GM18861 (cell line): ENCODE data around the gene TLE1.
"Not testable (repeated sequence)": the region's sequence is repeated elsewhere in the genome, so short reads cannot be mapped to it uniquely, and the experiment has no call there.

Experiments used
- ATAC-seq: cut with Tn5 transposase; IDR thresholded peaks from one replicate; pipeline ENCODE4 v1.9.1; 2021; ENCODE audit not compliant: unreplicated experiment

TLE1 gene

DNA sequence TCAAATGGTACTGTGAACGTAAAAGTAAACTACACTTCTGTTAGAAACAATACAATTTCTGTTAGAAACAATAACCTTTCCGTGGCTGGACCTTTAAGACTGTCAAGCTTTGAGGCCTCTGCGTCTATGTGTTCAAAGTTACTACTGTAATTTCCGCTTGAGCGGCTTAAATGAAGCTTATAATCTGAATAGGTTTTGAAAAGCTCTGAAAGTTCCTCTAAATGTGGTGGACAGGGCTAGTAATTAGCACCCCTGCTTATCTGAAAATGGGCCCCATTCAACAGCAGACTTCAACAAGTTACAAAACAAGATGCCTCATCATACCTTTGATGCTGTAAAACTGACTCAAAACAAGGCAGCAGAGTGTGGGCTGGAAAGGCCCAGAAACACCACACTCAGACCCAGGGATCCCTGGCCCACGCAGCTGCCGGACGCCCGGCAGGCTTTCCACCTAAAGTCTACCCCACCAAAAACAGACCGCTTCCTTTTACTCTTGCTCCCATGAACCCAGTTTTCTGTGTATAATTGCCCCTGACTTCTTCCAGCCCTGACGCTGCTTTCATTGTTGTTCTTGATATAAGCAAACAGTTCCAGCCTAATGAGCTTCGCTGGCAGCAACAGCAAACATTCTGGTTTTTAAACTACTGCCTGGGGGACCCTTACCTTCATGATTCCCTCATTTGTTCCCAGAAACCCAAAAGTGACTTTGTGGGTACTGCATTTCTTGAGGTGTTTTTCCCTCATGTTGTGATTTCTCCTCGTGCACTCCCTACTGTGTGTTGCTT is 66.7 kb downstream of the TLE1 start:
- no peak for ATAC-seq

DNA sequence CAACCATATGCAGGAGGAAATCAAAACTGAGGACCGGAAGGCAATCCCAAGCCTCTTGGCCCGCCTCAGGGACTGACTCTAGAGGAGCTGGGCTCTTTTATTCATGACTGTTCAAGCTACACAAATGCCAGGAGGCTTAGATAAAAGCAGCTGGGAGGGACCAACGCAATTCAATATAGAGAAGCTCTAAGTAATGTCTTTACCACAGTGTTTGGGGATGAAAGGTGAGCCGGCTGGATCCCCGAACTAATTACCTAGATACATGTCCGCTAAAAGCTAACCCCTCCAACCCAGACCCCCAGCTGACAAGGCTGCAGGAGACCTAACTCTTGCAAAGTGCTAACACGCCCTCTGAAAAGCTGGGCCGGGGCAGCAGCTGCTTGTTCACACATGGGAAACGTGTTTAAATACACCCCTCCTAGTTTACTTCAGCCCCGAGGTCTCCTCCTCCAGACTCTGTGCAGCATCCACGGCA is 67.5 kb downstream of the TLE1 start:
- ATAC-seq = no peak

DNA sequence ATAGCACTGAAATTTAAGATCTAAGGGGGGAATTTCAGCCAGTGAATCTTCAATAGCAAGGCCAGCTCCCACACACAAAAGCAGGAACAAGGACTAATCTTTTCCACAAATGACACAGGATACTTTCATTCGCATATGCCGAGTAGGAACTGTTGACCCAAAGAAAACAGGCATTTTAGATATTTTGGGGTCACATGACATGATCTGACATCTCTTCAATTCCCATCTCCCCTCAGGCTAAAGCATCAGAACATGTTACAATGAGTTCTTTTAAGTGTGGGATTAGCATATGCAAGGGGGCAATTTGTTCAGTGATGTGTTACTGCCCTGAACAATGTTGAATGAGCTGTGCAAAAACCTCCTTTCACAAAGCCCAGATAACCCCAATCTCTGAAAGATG is 68.2 kb downstream of the TLE1 start:
- ATAC-seq = no peak

DNA sequence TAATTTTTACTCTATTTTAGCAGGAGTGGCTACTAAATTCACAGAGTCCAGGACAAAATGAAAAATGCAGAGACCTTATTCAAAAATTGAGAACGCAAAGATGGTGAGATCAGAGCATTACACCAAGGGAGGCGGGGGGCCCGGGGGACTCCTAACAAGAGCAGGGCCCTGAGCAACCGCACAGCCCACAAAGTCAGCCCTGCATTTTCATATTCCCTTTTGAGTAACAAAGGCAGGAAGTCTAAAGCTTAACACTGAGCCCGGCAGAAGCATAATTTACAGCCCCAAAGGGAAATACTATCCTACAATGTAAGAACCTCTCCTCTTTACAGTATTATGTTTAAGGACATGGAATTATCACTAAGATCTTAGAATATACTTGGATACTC is 69.4 kb downstream of the TLE1 start:
- no peak for ATAC-seq

DNA sequence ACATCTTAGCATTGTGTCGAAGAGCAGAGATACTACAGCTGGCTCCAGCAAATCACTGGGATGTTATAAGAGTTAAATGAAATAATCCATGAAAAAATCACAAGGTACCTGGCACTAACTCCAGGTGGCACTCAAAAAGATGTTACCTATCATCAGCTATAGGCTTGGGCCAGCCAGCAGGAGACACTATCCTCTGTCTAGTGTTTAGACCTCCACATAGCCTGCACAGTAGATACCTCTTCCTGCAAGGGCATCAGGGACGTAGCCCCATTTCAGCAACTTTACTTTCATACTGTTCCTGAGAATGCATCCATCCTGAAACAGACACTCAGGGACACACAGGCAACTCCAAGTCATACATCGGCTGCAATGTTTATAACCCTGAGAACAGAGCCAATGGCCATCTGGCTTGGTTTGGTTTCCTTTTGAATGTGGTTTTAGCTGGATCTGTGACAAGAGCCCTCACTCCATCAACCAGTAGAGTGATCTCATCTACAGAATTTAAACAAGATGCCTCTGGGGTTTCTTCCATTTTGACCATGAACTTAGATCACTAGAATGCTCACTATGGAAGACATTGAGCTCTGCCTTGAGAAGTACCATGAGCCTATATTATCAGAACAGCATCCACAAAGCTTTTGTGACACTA is 69.9 kb downstream of the TLE1 start:
- ATAC-seq = no peak

DNA sequence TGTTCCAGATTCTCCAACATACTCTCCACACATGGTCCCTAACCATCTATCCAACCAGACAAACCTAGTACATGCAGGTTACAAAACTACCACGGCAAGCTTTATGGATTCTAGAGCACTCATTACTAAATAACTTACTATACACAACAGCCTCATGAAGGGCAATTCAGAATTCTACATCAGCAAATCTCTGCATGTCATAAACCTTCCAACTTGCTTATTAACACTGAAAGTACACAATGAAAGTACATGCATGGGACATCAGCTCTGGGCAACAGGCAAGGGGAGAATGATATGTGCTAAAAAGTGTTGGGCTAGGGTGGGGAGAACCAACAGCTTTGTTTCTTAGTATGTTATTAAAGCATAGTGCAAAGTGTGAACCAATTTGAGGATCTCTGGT is 70.4 kb downstream of the TLE1 start:
- ATAC-seq = no peak

DNA sequence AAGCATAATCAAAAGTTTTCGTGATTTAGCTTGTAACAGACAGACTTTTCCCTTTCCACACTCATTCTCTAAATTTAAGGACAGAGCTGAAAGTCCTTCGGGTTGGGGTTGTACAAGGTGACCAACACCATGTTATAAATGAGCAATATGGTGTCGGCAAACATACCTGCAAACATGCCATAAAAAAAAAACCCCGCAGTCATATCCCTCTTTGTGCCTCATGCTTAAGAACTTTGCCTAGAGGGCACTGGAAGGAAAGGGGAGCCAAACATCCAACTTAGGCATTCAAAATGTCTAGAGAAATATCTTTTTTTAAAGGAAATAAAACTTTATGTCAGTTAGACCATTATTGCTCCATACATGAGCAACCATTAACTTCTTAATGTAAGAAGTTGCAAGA is 73.2 kb downstream of the TLE1 start:
- no peak for ATAC-seq

DNA sequence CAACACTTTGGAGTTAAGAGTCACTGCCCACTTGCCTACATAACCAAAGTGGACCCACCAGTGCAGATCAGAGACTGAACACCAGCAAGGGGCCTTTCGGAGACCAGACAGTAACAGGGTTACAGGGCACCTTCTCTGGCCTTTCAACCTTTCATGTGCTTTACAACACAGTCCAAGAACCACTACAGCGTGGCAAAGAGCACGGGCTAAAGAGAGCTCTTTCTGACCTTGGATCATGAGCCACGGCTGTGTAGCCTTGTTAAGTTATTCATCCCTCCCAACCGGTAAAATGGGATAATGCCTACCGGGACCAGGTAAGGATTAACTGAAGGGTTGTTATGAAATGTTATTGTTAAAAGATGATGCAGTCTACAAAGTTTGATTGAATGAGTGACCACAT is 75.0 kb downstream of the TLE1 start:
- ATAC-seq = no peak

DNA sequence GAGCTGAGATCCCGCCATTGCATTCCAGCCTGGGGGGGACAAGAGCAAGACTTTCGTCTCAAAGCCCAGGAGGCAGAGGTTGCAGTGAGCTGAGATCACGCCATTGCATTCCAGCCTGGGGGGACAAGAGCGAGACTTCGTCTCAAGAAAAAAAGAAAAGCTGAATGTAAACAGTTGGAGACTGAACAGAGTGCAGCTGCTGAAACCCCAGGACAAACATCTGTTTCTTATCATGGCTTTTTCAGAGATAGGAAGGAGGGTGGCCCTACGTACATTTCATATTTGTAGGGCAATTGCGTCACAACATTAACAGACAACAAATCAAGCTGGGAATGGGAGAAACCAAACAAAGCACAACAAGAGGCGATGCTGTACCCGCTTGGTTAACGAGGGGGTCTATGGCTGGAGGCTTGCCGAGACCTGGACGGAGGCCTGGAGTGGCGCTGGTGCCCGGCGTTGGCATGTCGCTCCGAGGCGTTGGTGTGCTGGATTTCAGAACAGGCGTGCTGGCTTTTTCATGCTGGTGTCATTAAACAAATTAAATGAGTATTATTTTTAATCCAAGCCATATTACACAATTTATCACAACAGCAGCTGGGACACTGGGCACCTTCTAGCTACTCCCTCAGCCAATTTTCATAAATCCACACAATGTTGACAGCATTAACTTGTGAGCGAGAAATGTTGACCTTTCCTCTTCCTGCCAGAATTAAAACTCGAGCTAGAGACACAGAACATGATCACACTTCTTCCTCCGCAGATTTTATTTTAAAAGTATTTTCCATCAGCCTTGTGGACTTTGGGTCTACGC is 76.1 kb downstream of the TLE1 start:
- no peak for ATAC-seq

DNA sequence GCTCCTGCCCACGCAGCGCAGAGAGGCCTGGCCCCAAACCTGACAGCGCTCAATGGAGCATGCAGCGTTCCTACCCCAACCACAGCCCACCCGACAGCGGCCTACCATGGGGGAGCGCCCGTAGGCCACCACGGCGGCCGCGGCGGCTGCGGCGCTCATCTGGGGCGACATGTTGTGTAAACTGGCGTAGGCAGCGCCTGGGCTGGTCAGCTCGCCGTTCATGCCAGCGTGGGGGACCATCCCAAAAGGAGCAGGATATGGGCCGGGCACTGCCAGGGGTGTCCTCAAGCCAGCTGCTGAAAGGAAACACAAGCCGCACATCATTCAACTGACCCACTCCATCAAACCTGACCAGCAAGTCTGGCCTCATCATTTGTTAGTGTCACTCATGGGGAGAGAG is 77.7 kb downstream of the TLE1 start:
- no peak for ATAC-seq

DNA sequence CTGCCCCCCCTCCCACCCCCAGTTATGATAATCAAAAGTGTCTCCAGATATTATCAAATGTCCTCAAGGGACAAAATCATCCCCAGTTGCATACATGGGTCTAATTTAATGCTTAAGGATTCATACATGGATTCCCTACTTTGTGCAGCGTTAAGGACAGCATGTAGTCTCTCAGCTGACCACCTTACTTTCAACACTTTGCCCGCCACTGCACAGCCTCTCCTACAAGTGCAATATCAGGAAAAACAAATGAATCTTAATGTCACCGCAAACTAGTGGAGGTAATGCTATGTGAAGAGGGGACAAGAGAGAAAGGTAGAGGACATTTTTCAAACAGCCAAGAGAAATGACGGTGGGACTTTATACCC is 78.6 kb downstream of the TLE1 start:
- no peak for ATAC-seq

DNA sequence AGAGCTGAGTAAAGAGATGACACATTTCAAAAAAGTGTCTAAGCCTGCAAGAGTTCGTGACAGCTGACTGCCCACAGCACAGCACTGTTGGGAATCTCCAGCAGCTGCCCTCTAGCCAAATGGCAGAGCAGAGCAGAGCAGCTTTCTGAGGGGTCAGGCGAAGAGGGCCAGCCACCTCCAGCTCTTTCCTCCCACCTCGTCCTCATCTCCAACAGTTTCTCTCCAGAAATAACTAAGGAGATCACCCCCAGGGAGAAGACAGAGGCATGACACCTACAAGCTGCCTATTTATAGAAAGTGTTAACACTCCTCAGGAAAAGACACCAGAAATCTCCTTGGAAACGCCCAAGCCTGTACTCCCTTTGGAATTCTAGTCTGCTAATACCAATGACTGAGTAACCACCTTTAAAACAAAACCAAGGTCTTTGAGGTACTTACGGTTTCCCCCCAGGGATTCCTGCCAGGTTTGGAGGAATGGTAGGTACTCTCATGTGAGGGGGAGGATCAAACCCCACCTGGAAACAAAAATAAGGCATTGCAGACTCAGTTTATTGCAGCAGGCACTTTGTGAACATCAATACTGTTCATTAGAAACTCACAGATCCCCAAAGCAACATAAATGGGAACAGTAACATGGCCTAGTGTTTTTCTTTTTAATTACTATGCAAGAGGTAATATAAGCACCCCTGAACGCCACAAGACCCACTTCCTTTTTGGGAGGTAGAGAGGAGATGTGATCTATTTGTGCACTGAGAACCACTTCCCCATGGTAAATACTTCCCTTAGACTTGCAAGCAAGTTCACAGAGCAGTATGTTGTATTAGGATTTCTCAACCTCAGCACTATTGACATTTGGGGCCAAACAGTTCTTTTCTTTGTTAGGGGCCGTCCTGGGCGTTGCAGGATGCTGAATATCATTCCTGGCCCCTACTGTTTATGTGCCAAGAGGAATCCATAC is 79.3 kb downstream of the TLE1 start:
- no peak for ATAC-seq

DNA sequence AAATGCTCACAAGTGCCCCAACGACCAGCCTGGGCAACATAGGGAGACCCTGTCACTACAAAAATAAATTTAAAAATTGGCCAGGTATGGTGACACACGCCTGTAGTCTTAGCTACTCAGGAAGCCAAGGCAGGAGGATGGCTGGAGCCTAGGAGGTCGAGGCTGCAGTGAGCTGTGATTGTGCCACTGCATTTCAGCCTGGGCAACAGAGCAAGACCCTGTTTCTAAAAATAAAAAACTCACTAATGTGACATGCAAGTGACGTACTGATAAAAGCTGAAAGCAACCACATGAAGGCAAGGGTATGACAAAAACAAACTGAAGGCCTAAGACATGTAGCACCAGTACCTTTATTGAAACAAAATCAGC is 81.1 kb downstream of the TLE1 start:
- no peak for ATAC-seq

DNA sequence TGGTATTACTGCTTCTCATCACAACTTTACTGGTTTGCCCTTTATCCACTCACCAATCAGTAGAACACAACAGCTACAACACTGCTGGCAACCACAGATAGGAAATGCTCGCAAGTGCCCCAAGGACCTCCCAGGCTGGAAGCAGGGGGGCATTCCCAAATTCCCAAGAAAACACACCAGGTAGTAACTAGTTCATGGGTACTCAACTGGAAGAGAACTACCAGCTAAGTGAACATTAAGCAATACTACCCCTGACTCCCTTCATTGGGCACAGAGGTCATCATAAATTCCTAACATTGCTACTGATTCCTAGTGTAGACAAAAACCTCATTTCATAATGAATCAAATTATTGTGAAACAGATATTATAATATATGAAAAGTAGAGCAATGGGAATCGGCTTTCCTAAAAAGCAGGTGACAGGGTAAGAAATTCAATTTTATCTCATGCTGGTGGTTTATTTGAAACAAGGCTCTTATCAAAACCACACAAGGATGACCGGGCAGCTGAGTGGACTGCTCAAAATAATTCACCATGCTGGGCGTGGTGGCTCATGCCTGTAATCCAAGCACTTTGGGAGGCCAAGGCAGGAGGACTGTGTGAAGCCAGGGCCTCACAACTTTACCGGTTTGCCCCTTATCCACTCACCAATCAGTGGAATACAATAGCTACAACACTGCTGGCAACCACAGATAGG is 81.6 kb downstream of the TLE1 start:
- ATAC-seq = no peak

DNA sequence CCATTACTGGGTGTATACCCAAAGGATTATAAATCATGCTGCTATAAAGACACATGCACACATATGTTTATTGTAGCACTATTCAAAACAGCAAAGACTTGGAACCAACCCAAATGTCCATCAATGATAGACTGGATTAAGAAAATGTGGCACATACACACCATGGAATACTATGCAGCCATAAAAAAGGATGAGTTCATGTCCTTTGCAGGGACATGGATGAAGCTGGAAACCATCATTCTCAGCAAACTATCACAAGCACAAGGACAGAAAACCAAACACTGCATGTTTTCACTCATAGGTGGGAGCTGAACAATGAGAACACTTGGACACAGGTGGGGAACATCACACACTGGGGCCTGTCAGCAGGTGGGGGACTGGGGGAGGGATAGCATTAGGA is 83.1 kb downstream of the TLE1 start:
- ATAC-seq = not testable (repeated sequence)

DNA sequence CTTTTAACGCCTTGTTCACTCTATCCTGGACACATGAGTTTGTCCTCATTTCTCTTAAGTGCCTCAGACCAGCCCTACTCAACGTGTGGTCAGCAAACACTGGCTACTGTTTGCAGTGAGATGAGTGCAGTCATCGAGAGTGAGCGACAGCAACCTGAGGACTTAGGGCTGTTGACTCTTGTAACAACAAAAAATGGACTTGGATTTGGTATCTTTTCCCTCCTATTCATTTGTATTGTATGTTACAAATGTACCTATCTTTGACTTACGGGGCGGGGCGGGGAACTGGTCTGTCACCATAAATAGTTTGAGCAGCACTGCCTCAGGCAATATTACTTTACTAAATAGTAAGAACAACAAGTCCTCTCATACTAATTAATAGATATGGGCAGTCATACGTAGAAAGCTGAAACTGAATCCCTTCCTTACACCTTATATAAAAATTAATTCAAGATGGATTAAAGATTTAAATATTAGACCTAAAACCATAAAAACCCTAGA is 84.1 kb downstream of the TLE1 start:
- no peak for ATAC-seq

DNA sequence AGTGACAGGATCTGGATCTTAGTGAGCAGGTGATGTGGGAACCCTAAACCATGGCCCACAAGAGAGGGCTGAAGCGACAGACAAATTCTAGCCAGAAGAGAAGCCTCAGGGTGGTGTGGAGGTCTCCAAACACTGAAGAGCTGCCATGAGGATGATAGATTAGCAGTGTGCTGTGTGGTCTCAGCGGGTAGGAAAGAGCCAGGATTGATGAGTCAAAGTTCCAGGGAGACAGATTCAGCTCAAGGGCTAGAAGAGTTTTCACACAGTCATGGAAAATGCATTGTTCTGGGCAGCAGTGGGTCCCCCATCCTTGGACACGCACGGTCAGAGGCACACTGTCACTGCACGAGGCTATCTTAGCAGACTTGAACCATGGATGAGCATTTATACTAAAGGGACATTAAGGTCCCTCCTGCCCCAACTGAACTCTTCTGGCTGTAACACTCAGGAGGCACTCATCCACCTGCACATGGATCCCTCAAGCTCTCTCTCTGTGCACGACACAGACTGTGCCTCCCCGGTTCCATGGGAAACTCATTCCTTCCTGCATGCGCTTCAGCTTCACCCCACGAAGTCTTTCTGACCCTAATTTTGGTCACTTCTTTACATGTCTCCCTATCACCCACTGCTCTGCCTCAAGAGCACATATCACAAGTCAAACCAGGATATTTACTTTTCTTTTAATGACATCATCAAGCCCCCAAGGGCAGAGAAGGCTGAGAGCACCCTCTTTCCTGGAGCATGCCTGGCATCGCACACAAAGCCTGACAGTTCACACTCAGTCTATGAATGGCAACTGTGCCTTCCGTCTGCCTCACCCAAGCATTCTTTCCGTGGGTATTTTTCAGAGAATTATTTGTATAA is 84.8 kb downstream of the TLE1 start:
- ATAC-seq = no peak

DNA sequence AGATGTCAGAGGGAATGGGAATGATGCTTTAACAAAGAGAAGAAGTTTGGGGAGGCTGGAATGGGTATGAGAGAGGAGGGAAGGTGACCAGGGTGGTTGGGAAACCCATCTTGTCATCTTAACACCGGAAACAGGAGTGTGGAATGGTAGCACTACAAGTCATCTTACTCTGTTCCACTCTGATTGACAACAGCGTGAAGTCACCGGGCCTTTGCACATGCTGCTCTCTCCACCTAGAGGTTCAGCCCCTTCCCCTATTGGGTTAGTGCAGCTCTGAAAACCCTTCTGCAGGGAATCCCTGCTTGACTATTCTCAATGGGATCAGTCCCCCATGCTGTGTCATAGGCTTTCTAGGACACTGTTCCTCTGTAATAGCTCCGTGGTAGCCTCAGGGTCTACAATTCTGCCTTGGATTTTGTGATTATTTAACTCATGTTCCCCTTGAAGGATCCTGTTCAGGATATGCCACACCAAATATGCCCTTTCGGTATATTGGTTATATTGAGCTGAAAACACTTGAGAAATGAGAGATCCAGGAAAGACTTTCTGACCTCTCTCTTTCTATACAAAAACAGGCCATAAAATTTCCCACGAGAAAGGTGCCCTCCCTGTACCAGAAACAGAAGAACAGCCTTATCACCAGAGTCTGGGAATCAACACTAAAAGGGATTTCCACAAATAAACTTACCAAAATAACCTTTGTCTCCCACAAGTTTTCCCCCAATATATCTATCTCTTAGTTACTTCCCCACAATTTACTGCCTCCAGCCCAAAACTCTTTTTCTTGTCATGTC is 86.3 kb downstream of the TLE1 start:
- no peak for ATAC-seq
